ENCODE data around the gene SERF2. TPM values are rescaled to one million over a fixed set of nuclear protein-coding genes. Genes with fewer than 3 reads are reported as not detected.
A peak's percentile ranks its signal among the peaks of the same experiment; 100 is the strongest.

Gene SERF2
- total and polyA plus RNA-seq, 2 of the 13 experiments (the other 11 are each of a cell fraction or from before 2014, with no cell fraction given): 811 to 1,257 TPM

DNA sequence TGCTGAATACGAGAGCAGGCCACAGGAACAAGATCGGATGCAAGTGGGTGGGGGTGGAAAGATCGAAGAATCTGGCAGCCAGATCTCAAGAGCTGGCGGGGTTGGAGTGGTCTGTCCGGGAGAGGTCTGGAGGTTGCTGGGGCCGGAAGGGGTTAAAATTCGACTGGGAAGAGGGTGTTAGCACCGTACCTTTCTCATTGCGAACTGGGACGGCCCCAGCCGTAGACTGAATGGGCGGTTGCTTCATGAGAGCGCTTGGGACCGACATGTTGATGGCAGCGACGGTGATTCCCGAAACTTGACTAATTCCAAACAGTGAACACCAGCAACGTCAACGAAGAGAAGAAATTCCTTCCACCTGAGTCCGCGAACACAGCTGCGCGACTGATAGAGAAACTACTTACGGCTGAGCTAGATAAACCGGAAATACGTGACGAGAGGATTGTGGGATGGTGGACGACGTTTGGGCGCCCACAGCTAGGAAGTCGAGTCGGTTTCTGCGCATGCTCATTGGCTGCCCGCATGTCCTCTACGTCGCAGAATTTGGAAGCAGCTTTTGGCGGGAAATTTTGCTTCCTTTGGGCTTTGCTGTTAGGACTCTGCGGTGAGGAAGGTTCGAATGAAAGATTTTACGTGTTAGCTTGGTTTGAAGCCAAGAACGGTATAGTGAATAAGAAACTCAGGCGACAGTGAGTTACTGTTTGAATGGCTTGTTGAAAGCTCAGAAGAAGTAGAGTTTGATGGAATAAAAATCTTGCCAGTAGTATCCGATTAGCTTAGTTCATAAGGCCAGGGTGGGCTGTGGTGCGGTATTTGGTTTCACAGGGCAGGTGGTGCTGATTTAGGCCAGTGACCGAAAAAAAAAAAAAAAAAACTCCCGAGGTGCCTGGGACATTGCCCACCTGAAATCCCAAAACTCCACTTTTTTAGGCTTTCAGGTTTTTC, 32.5 kb downstream of the SERF2 start, which contains the start of gene MFAP1 (continued):
- TF ChIP-seq, protein P1, sequence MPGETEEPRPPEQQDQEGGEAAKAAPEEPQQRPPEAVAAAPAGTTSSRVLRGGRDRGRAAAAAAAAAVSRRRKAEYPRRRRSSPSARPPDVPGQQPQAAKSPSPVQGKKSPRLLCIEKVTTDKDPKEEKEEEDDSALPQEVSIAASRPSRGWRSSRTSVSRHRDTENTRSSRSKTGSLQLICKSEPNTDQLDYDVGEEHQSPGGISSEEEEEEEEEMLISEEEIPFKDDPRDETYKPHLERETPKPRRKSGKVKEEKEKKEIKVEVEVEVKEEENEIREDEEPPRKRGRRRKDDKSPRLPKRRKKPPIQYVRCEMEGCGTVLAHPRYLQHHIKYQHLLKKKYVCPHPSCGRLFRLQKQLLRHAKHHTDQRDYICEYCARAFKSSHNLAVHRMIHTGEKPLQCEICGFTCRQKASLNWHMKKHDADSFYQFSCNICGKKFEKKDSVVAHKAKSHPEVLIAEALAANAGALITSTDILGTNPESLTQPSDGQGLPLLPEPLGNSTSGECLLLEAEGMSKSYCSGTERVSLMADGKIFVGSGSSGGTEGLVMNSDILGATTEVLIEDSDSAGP (CRISPR knock-in tag; IDR thresholded peaks at IDR 0.05; ENCODE audit: borderline replicate concordance): peak; percentile 61; the same call in 1 of the 2 replicates
- TF ChIP-seq MAF1 (CRISPR knock-in tag; IDR thresholded peaks at IDR 0.05; ENCODE audit: borderline replicate concordance) (no peak), ZNF672 (CRISPR knock-in tag; IDR thresholded peaks at IDR 0.05) (no peak), POGZ (CRISPR knock-in tag; IDR thresholded peaks at IDR 0.05) (peak; percentile 81), ISX (CRISPR knock-in tag; conservative IDR thresholded peaks at IDR 0.05) (0 out of 2 replicates have a peak, but pooled peaks have one; percentile 52), ZNF619 (CRISPR knock-in tag; IDR thresholded peaks at IDR 0.05) (no peak), ZNF614 (CRISPR knock-in tag; IDR thresholded peaks at IDR 0.05; ENCODE audit: borderline replicate concordance) (0 out of 2 replicates have a peak, but pooled peaks have one; percentile 27), ZNF772 (CRISPR knock-in tag; IDR thresholded peaks at IDR 0.05) (no peak; the same call in 1 of the 2 replicates), ZNF232 (CRISPR knock-in tag; IDR thresholded peaks at IDR 0.05; ENCODE audit: borderline replicate concordance) (peak; percentile 81; the same call in 1 of the 2 replicates), NONO (IDR thresholded peaks at IDR 0.05) (no peak), NONO (CRISPR knock-in tag; conservative IDR thresholded peaks at IDR 0.05) (peak; percentile 52; the same call in 1 of the 2 replicates), PHF5A (CRISPR knock-in tag; IDR thresholded peaks at IDR 0.05; ENCODE audit: low read depth, unreplicated experiment) (no peak)
- TF ChIP-seq, protein P2, sequence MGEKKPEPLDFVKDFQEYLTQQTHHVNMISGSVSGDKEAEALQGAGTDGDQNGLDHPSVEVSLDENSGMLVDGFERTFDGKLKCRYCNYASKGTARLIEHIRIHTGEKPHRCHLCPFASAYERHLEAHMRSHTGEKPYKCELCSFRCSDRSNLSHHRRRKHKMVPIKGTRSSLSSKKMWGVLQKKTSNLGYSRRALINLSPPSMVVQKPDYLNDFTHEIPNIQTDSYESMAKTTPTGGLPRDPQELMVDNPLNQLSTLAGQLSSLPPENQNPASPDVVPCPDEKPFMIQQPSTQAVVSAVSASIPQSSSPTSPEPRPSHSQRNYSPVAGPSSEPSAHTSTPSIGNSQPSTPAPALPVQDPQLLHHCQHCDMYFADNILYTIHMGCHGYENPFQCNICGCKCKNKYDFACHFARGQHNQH (CRISPR knock-in tag; IDR thresholded peaks at IDR 0.05): peak; percentile 83; the same call in 1 of the 2 replicates
- TF ChIP-seq, protein P3, sequence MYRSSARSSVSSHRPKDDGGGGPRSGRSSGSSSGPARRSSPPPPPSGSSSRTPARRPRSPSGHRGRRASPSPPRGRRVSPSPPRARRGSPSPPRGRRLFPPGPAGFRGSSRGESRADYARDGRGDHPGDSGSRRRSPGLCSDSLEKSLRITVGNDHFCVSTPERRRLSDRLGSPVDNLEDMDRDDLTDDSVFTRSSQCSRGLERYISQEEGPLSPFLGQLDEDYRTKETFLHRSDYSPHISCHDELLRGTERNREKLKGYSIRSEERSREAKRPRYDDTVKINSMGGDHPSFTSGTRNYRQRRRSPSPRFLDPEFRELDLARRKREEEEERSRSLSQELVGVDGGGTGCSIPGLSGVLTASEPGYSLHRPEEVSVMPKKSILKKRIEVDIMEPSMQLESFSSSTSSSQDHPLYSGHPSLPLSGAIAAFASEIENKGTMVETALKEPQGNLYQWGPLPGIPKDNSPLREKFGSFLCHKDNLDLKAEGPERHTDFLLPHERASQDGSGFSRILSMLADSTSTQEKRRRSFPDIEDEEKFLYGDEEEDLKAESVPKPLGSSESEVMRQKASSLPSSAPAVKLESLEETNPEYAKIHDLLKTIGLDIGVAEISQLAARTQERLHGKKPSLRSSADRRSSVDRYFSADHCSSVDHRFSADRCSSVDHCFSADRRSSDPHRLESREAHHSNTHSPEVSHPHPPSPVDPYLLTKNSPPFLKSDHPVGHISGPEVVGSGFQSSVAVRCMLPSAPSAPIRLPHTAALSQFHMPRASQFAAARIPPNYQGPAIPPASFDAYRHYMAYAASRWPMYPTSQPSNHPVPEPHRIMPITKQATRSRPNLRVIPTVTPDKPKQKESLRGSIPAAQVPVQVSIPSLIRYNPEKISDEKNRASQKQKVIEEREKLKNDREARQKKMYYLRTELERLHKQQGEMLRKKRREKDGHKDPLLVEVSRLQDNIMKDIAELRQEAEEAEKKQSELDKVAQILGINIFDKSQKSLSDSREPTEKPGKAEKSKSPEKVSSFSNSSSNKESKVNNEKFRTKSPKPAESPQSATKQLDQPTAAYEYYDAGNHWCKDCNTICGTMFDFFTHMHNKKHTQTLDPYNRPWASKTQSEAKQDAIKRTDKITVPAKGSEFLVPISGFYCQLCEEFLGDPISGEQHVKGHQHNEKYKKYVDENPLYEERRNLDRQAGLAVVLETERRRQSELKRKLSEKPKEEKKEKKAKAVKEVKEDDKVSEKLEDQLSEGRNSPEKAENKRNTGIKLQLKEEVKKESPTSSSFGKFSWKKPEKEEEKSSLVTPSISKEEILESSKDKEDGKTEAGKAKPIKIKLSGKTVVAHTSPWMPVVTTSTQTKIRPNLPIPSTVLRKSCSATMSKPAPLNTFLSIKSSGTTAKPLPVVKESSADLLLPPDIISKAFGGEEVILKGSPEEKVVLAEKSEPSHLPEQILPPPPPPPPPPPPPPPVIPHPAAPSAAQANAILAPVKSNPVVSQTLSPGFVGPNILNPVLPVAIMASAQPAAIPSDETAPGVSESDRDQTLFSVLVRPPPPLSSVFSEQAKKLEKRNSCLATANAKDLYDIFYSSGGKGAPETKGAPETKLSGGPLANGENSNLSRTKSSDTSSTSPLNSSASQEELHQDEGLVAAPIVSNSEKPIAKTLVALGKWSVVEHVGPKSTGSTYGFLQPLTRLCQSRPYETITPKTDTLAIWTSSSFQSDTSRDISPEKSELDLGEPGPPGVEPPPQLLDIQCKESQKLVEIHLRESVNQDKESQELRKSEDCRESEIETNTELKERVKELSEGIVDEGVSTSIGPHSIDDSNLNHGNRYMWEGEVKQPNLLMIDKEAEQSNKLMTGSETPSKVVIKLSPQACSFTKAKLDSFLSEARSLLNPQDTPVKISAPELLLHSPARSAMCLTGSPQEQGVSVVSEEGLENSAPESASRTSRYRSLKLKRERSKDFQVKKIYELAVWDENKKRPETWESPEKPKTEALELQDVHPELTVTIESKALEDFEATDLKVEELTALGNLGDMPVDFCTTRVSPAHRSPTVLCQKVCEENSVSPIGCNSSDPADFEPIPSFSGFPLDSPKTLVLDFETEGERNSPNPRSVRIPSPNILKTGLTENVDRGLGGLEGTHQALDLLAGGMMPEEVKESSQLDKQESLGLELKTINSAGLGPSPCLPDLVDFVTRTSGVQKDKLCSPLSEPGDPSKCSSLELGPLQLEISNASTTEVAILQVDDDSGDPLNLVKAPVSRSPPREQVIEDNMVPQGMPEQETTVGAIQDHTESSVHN (CRISPR knock-in tag; IDR thresholded peaks at IDR 0.05): no peak
- TF ChIP-seq, protein P4, sequence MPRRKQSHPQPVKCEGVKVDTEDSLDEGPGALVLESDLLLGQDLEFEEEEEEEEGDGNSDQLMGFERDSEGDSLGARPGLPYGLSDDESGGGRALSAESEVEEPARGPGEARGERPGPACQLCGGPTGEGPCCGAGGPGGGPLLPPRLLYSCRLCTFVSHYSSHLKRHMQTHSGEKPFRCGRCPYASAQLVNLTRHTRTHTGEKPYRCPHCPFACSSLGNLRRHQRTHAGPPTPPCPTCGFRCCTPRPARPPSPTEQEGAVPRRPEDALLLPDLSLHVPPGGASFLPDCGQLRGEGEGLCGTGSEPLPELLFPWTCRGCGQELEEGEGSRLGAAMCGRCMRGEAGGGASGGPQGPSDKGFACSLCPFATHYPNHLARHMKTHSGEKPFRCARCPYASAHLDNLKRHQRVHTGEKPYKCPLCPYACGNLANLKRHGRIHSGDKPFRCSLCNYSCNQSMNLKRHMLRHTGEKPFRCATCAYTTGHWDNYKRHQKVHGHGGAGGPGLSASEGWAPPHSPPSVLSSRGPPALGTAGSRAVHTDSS (CRISPR knock-in tag; conservative IDR thresholded peaks at IDR 0.05): no peak

Measured in HepG2 (cell line).